Measurements from ENCODE around the gene PRKAG2.
"Not testable (repeated sequence)": the region's sequence is repeated elsewhere in the genome, so short reads cannot be mapped to it uniquely, and the experiment has no call there.

- TF ChIP-seq YY1 (IDR thresholded peaks at IDR 0.05; ENCODE audit: low read depth, low read length); CTCF (IDR thresholded peaks at IDR 0.05; ENCODE audit: control extremely low read depth in 1 of 3, insufficient read depth in 1 of 3, low read depth in 1 of 3, low read length in 3 of 3); EZH2 (IDR thresholded peaks at IDR 0.05; ENCODE audit: low read depth, low read length, severe bottlenecking); MAX (IDR thresholded peaks at IDR 0.05); POLR2A (IDR thresholded peaks at IDR 0.05; ENCODE audit: control extremely low read depth in 1 of 2, low read depth in 2 of 2, low read length in 2 of 2); KDM5A (IDR thresholded peaks at IDR 0.05; ENCODE audit: low read length); JUN (IDR thresholded peaks at IDR 0.05; ENCODE audit: low read depth, low read length); SP1 (IDR thresholded peaks at IDR 0.05; ENCODE audit: low read depth, low read length); NRF1 (IDR thresholded peaks at IDR 0.05; ENCODE audit: low read depth, low read length); CREB1 (IDR thresholded peaks at IDR 0.05); EP300 (IDR thresholded peaks at IDR 0.05; ENCODE audit: borderline replicate concordance in 1 of 2, low read depth in 2 of 2, low read length in 2 of 2); PHF8 (conservative IDR thresholded peaks at IDR 0.05; ENCODE audit: low read depth, low read length): not testable (repeated sequence)
These were observed 30.2 kb upstream of the PRKAG2 start for GRCh38 chr7:151907115-151907514.

All from H1 (cell line).